Effector memory CD4-positive, alpha-beta T cell (primary cell): Measurements from ENCODE around the gene VIPAS39.

Experiments
- DNase-seq, 3 donors: peaks; one replicate each; pipeline ENCODE4 v3.0.0-alpha.2; 2020
- H3K27ac ChIP-seq: 2 replicates; pipeline ENCODE4 v1.7.0; 2013; ENCODE audit warnings: mild to moderate bottlenecking, low read length, moderate library complexity; ENCODE audit not compliant: insufficient read depth, poor library complexity, severe bottlenecking
- H3K27me3 ChIP-seq: replicated peaks from 2 replicates; pipeline ENCODE4 v1.7.0; 2013; ENCODE audit warnings: mild to moderate bottlenecking, low read length; ENCODE audit not compliant: insufficient read depth, control insufficient read depth, poor library complexity, severe bottlenecking
- H3K36me3 ChIP-seq: 2 replicates; pipeline ENCODE4 v1.7.0; 2013; ENCODE audit warnings: mild to moderate bottlenecking, low read length, moderate library complexity; ENCODE audit not compliant: control insufficient read depth, insufficient read depth
- H3K4me1 ChIP-seq: 2 replicates; pipeline ENCODE4 v1.7.0; 2013; ENCODE audit warnings: low read length, mild to moderate bottlenecking; ENCODE audit not compliant: control insufficient read depth, insufficient read depth, poor library complexity, severe bottlenecking
- H3K4me3 ChIP-seq: 2 replicates; pipeline ENCODE4 v1.7.0; 2013; ENCODE audit warnings: low read length, low read depth, mild to moderate bottlenecking; ENCODE audit not compliant: insufficient read depth, poor library complexity, severe bottlenecking
- H3K9me3 ChIP-seq: 2 replicates; pipeline ENCODE4 v1.7.0; 2013; ENCODE audit warnings: mild to moderate bottlenecking, low read length, moderate library complexity; ENCODE audit not compliant: control insufficient read depth

VIPAS39 gene

DNA sequence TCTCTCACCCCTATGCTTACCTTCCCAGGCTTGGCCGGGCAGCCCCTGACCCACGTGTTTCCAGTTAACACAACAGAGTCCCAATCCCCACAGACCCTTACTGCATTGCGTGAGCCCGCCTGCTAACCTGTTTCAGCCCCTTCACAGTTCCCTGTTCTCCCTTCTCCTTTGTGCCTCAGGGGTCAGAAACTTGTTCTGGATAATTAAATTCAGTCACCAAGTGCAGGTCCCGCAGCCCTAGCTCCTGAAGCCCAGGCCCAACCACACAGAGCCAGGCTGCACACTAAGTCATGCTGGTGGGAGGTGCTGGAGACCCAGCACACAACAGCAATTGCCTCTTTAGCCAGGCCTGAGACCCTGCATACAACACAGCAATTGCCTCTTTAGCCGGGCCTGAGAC lies 31.6 kb upstream of the VIPAS39 start:
- no peaks in the 10 kb centered on the region for H3K27me3 ChIP-seq

DNA sequence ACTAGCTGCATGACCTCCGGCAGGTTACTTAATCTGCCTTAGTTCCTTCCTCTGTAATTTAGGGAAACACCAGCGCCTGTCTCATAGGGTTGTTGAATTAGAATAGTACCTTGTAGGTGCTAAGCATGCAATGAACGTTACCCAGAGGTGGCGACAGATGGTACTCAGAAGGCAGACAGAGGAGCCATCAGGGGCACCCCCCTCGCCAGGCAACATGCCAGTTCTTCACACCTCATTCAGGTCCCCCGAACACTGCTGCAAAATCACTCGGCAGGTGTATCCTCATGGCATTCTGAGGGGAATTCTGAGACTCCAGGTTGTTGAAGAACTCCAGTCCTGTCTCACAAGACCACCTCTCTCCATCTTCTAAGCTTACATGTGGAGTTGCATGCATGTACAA lies 31.2 kb upstream of the VIPAS39 start:
- no peak for DNase-seq
- Histone ChIP-seq H3K27me3 (no peaks in the 10 kb centered on the region), H3K4me3 (no peak overlapping the region), H3K4me1 (no peaks in the 10 kb centered on the region), H3K9me3 (no peaks in the 10 kb centered on the region), H3K36me3 (no peaks in the 10 kb centered on the region), H3K27ac (no peak overlapping the region)

More for the DNA sequence above, 31.6 kb upstream of the VIPAS39 start:
- Histone ChIP-seq H3K27ac (no peak overlapping the region), H3K4me3 (no peak overlapping the region), H3K36me3 (no peaks in the 10 kb centered on the region), H3K4me1 (no peaks in the 10 kb centered on the region), H3K9me3 (no peaks in the 10 kb centered on the region)
- no peak for DNase-seq

DNA sequence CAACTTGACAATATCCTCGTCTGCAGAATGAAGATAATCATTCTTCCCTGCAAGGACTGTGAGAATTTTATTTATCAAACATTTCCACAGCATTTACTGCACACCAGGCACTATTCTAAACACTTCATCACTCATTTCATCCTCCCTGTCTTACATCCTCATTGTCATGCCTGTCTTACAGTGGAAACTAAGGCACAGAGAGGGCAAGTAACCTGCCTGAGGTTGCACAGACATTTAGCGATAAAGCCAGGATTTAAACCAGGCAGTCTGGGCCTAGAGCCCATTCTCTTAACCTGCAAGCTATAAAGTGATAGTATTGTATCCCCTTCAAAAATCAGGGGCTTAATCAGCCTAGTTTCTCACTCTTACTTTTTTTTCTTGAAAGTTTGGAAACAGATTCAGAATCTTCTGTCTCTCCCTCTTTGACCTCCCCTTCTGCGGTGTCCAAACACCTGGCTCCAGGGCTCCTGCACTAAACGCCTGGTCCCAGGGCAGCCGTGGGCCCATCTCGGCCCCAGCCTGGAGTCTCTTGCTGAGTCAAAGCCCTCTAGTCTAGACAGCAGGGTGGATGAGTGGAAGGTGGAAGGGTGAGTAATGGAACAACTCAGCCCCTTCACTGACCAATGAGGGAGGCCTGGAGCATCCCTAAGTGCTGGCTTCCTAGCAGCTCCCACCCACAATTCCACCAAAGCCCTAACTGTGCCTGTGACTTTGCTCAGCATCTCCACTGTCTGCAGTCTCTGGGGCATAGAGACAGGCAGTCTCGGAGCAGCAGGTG lies 28.7 kb upstream of the VIPAS39 start:
- no peak for DNase-seq
- H3K4me1 ChIP-seq: no peaks in the 10 kb centered on the region
- H3K4me3 ChIP-seq: no peak overlapping the region
- no peaks in the 10 kb centered on the region for H3K9me3 ChIP-seq
- H3K36me3 ChIP-seq: no peaks in the 10 kb centered on the region
- H3K27ac ChIP-seq: no peak overlapping the region
- H3K27me3 ChIP-seq: no peaks in the 10 kb centered on the region

DNA sequence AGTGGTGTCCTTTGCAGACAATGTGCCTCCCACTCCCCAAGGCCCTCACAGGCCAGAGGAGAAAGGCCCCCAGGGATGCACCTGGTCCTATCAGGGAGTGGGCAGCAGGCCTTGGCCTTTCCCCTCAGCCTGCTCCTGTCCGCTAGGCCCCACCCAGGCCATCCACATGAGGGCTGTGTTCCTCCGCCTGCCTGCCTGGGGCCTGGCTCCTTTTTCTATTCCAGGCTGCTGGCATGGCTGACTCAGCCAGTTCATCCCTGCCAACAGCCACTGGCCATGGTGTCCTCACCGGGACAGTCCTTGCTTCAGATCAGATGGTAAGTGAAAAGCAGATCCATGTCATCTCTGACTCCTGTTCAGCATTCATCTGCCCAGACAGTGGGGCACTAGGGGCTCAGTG lies 27.9 kb upstream of the VIPAS39 start:
- Histone ChIP-seq H3K27me3 (no peaks in the 10 kb centered on the region), H3K4me3 (no peak overlapping the region), H3K27ac (no peak overlapping the region), H3K36me3 (no peaks in the 10 kb centered on the region), H3K4me1 (no peaks in the 10 kb centered on the region), H3K9me3 (no peaks in the 10 kb centered on the region)
- no peak for DNase-seq

DNA sequence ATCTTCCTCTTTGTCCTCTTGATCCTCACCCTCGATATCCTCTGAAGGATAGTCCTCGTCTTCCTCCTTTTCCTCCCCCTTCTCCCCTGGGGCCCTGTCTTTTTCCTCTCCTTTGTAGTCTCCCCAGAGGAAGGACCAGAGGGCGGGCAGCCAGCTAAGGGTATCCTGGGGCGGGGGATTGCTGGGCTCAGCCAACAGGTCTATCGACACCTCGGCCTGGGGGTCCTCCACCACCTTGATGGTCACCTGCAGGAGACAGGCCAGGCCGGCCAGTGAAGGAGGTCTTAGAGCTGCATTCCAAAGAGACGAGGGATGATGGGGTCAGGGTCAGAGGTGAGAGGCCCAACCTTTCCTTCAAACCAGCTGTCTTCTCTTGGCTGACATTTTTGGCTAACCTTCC lies 25.0 kb upstream of the VIPAS39 start:
- Histone ChIP-seq H3K36me3 (no peaks in the 10 kb centered on the region), H3K27ac (no peak overlapping the region), H3K9me3 (no peaks in the 10 kb centered on the region), H3K4me3 (no peak overlapping the region), H3K27me3 (no peaks in the 10 kb centered on the region), H3K4me1 (no peaks in the 10 kb centered on the region)
- no peak for DNase-seq

DNA sequence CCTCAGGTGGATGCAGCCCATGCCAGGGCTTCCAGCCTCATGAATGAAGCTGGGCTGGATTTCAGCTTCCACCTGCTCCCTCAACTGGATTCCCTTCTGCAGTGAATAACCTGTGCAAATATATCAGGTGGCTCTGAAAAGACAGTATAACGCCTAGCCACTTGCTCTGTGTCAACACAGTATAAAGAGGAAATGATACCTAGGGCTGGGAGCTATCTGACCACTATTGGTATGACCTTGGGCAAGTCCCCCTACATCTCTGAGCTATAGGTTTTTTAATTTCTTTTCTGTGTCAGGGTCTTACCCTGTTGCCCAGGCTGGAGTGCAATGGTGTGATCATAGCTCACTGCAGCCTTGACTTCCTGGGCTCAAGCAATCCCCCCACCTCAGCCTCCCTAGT lies 21.4 kb upstream of the VIPAS39 start:
- Histone ChIP-seq H3K27me3 (no peaks in the 10 kb centered on the region), H3K4me1 (no peaks in the 10 kb centered on the region), H3K9me3 (no peaks in the 10 kb centered on the region), H3K4me3 (no peak overlapping the region), H3K36me3 (no peaks in the 10 kb centered on the region), H3K27ac (no peak overlapping the region)
- no peak for DNase-seq

DNA sequence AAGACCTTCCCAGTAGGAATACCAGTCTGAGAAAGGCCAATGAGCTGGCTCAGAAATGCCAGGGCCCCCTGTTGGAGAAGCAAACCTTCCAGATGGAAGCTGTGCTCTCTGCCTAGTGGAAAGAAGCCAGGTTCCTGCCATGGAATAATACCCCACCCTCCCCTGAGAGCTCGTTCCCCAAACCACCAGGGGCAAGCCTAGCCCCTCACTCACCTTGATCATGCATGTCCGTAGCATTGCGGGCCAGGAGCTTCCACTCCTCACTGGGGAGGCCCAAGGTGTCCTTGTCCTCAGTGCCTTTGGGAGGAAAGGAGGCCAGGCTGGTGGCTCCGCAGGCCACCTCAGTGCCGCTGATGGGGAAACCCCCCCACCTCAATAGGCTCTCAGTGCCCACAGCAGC lies 20.6 kb upstream of the VIPAS39 start:
- H3K27ac ChIP-seq: no peak overlapping the region
- H3K9me3 ChIP-seq: no peaks in the 10 kb centered on the region
- no peak overlapping the region for H3K4me3 ChIP-seq
- H3K4me1 ChIP-seq: no peaks in the 10 kb centered on the region
- no peaks in the 10 kb centered on the region for H3K27me3 ChIP-seq
- no peak for DNase-seq
- H3K36me3 ChIP-seq: no peaks in the 10 kb centered on the region

DNA sequence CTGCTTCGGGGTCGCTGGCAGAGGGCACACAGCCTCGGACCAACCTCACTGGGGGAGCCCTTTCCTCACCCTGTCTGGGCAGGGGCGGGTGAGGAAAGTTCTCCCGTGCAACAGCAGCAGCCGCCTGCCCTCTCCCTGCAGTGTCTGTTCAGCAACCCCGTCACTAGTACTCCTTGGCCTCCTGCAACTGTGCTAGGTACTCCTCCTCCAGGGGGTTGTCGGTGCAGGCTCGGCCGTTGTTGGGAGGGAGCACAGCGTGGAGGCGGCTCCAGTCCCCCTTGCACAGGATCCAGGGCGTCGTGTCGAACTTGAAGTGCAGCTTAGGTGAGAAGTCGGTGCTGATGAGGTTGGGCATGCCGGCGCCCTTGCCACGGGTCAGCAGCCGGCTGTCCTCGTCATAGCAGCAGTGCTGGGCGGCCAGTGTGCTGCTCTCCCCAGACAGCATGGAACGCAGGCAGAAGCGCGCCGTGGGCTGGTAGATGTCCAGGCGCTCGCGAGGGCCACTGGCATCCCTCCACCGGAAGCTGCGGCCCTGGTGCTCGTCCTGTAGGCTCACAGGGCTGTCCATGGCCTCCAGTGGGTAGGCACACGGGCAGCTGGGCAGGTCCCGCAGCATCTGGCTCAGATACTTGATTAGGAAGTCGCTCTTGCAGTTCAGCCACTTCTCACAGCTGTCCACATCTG lies 18.2 kb upstream of the VIPAS39 start:
- no peak for DNase-seq
- H3K4me3 ChIP-seq: no peak overlapping the region
- no peaks in the 10 kb centered on the region for H3K27me3 ChIP-seq
- no peaks in the 10 kb centered on the region for H3K36me3 ChIP-seq
- no peaks in the 10 kb centered on the region for H3K4me1 ChIP-seq
- no peaks in the 10 kb centered on the region for H3K9me3 ChIP-seq
- no peak overlapping the region for H3K27ac ChIP-seq

DNA sequence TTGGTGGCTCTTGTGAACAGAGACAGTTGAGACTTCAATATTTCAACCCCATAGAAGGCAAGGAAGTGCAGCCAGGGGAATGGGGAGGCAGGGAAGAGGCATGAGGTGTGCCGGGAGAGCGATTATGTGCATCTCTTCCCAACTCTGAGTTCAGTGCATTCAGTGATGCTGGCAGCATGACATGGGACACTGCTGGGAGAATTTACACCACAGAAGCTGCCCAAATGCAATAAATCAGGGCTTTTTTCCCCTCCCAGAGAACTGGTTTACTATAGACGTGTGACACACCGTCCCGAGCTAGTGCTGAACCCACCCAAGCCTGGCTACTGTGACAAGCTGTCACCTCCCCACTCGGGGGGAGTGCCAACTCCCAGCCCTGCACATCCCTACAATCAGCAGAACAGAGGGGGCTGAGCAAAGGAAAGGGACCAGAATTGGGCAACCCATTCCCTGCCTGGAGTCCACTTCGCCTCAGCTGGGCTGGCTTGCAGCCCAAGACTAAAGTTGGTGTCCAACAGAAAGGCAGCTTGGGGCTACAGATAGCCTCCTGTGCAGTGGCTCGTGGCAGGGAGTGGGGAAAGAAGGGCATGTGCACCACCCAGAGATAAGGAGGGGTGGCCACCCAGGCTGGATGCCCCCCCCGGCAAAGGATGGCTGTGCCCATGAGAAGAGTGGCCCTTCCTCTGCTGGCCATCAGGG lies 17.2 kb upstream of the VIPAS39 start:
- no peak overlapping the region for H3K4me3 ChIP-seq
- H3K9me3 ChIP-seq: no peaks in the 10 kb centered on the region
- H3K4me1 ChIP-seq: no peaks in the 10 kb centered on the region
- peaks cover under 1% of the 10 kb centered on the region for H3K36me3 ChIP-seq
- H3K27ac ChIP-seq: no peak overlapping the region
- no peaks in the 10 kb centered on the region for H3K27me3 ChIP-seq
- no peak for DNase-seq

DNA sequence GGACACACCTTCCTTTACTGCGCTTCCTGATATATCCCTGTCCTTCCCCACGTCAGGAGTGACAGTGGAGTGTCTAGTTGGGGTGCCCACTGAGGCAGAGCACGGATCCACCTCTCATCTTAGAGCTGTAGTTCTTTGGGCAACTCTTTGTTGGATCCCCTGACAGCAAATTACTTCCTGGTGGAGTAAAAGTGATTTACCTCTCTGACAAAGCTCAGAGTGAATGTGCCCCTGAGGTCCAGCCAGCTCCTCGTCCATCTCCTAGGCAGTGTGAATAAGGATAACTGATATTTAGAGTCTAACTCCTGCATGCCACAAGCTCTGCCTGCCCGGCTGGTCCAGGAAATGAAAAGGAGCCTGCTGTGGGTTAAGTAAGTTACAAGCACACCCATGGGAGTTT lies 16.5 kb upstream of the VIPAS39 start:
- H3K4me1 ChIP-seq: no peaks in the 10 kb centered on the region
- H3K36me3 ChIP-seq: peaks cover 7% of the 10 kb centered on the region
- H3K4me3 ChIP-seq: no peak overlapping the region
- H3K27me3 ChIP-seq: no peaks in the 10 kb centered on the region
- no peak overlapping the region for H3K27ac ChIP-seq
- no peaks in the 10 kb centered on the region for H3K9me3 ChIP-seq
- DNase-seq: no peak
